Measurements from ENCODE around the gene STOML2. TPM values are rescaled to one million over a fixed set of nuclear protein-coding genes. Genes with fewer than 3 reads are reported as not detected.

The STOML2 gene
- total RNA-seq, 2 donors from 2014 or later, result 51.7 to 84.1 TPM

- Histone ChIP-seq H3K9me3 (no peaks in the 10 kb centered on the region), H3K36me3 (no peaks in the 10 kb centered on the region), H3K4me1 (ENCODE audit: control insufficient read depth in 1 of 2, low read depth in 2 of 2) (peaks cover 37 to 58% of the 10 kb centered on the region in 2 donors), H3K27me3 (replicated peaks; ENCODE audit: insufficient read depth) (no peaks in the 10 kb centered on the region), H3K27ac (peak overlapping the region; percentile 92 to 95), H3K4me3 (peak overlapping the region; percentile 79)
- TF ChIP-seq CTCF (IDR thresholded peaks at IDR 0.05), result no peak
- DNase-seq (ENCODE audit: low spot score) (no peak), ATAC-seq (ENCODE audit: insufficient number of reproducible peaks, low FRiP score, low read depth) (no peak)
Observed at GRCh38 chr9:35114840-35115628, 12.1 kb upstream of the STOML2 start.

- peaks cover 42 to 66% of the 10 kb centered on the region in 2 donors for H3K4me1 ChIP-seq (ENCODE audit: control insufficient read depth in 1 of 2, low read depth in 2 of 2)
- H3K27me3 ChIP-seq (replicated peaks; ENCODE audit: insufficient read depth), result no peaks in the 10 kb centered on the region
- no peaks in the 10 kb centered on the region for H3K9me3 ChIP-seq
- H3K4me3 ChIP-seq, result peak overlapping the region; percentile 79
- TF ChIP-seq CTCF (IDR thresholded peaks at IDR 0.05), result no peak
- DNase-seq (ENCODE audit: low spot score) (peak; percentile 67), ATAC-seq (ENCODE audit: insufficient number of reproducible peaks, low FRiP score, low read depth) (peak; percentile 0)
- no peaks in the 10 kb centered on the region for H3K36me3 ChIP-seq
- peak overlapping the region; percentile 92 to 95 for H3K27ac ChIP-seq
Observed at GRCh38 chr9:35114113-35114839, 11.3 kb upstream of the STOML2 start.

DNA sequence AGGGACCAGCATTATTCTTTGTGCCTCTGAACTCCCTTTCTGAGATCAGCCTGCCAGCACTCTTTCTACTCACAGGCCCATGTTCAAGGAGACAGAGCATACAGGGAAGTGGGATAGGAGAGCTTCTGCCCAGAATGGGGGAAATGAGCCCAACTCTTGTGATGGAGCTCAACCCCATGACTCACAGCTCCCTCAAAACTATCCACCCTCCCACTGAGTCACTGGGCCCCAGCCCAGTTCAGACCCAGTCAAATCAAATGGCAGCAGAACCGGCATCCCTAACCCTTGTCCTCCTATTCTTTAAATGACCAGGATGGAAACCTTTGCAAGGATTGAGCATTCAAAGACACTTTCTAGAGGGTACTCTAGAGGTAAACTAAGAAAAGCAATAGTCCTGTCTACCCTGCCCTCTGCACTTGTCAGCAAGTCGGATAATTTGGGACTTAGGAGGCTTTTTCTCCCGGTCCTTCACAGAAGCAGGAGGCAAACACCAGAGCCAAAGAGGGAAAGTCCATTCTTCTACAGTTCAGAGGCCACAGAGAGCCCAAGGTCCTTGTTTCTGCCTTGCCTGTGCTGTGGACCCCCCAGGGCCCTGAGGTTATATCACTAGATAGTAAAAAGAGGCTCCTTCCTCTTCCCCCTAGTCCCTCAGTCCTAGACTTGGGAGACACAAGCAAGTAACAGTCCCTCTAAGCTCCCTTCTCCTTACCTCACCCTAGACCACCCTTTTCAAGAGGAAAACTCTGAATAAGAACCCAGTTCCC is 9.5 kb upstream of the STOML2 start:
- peaks cover 13% of the 10 kb centered on the region for H3K36me3 ChIP-seq
- H3K4me1 ChIP-seq (ENCODE audit: control insufficient read depth in 1 of 2, low read depth in 2 of 2), result peaks cover 41 to 69% of the 10 kb centered on the region in 2 donors
- peak; percentile 72 for DNase-seq (ENCODE audit: low spot score)
- peak overlapping the region; percentile 92 to 99 for H3K27ac ChIP-seq
- peak overlapping the region; percentile 96 for H3K4me3 ChIP-seq
- ATAC-seq (ENCODE audit: insufficient number of reproducible peaks, low FRiP score, low read depth), result no peak
- no peaks in the 10 kb centered on the region for H3K27me3 ChIP-seq (replicated peaks; ENCODE audit: insufficient read depth)
- H3K9me3 ChIP-seq, result no peaks in the 10 kb centered on the region
- TF ChIP-seq CTCF (IDR thresholded peaks at IDR 0.05), result no peak

DNA sequence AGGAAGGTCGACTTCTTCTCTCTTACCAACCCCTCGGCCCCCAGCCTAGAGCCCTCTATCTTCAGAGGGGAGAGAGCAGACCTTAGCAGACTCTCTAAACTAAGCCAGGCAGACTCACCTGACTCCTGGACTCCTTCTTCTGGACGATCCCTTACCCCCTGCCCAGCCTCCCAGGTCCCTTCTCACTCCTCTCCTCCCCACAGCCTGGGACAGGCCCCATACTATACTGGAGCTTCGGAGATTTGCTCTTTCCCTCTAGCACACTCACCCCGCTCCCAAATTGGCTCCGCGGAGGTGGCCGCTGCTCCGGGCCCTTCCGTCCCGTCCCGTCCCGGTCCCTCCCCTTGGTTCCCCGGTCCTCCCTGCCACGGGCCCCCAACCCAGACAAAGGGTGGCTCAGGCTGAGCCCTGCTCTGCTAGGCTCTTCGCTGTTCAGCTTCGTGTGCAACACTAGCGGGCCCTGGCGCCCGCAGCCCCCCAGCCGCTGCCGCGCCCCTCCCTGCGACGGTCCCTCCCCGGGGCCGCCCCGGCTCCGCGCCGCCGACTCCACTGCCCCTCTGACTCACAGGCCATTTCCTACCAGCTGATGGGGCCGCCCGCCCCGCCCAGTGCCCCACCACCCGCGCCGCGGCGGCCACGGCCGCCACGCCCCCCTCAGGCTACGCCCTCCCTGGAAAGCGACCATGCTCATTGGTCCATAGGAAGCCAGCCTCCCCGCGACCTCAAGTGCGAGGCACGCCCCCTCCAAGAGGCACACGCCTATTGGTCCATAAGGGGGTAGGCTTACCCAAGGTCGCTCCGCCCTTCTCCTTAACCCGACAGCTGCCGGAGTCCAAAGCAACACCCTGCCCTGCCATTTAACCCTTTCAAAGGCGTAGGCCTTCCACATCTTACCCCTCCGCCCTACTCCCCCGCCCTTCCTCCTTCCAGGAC is 8.3 kb upstream of the STOML2 start:
- Histone ChIP-seq H3K9me3 (no peaks in the 10 kb centered on the region), H3K4me1 (ENCODE audit: control insufficient read depth in 1 of 2, low read depth in 2 of 2) (peaks cover 39 to 60% of the 10 kb centered on the region in 2 donors), H3K36me3 (peaks cover 23% of the 10 kb centered on the region), H3K4me3 (peak overlapping the region; percentile 96), H3K27ac (peak overlapping the region; percentile 98 to 99), H3K27me3 (replicated peaks; ENCODE audit: insufficient read depth) (no peaks in the 10 kb centered on the region)
- no peak for TF ChIP-seq CTCF (IDR thresholded peaks at IDR 0.05)
- DNase-seq (ENCODE audit: low spot score) (peak; percentile 95), ATAC-seq (ENCODE audit: insufficient number of reproducible peaks, low FRiP score, low read depth) (peak; percentile 69)

Data from thoracic aorta (tissue), 2 donors.